K562 (cell line): ENCODE data around the gene CENPU. TPM values are rescaled to one million over a fixed set of nuclear protein-coding genes. Genes with fewer than 3 reads are reported as not detected.
"Not testable (repeated sequence)": the region's sequence is repeated elsewhere in the genome, so short reads cannot be mapped to it uniquely, and the experiment has no call there.

Experiments used
- ATAC-seq: fragments of 200-7000 bp; cut with Tn5 transposase; 3 replicates; pipeline ENCODE4 v1.9.1; 2020; ENCODE audit warnings: moderate library complexity
- BruUV-seq: library from RNA; stranded (reverse); fragments of 400-500 nt; replicated peaks from 2 replicates; lab custom pipeline; 2021; lab: Mats Ljungman, UMichigan
- CTCF ChIA-PET: fragments of 300-600 bp; formaldehyde crosslinking; extraction: SDS; loops from one replicate; lab custom pipeline; 2021; ENCODE audit warnings: low intra/inter-chr PET ratio; lab: Yijun Ruan, JAX
- POLR2A ChIA-PET: fragments of 300-600, 350-650 bp; sonication (Branson Sonifier 250); formaldehyde crosslinking; extraction: SDS; loops from one replicate; lab custom pipeline; 2021; ENCODE audit warnings: antibody characterized with exemption, inconsistent platforms; lab: Yijun Ruan, JAX
- DNase-seq, 4 experiments: peaks; one replicate each; pipeline versions ENCODE4 v3.0.0 to v3.0.0-alpha.2; 2011 to 2018; ENCODE audit warnings: low spot score in 3 of 4, mixed read lengths in 3 of 4; ENCODE audit errors: extremely low read depth in 1 of 4
- FAIRE-seq: peaks from 2 replicates; lab custom pipeline; 2011; peaks lifted over from hg19 to GRCh38; lab: Jason Lieb, UNC
- H2AFZ ChIP-seq: 2 replicates; pipeline ENCODE4 v1.6.0; 2011; ENCODE audit warnings: low read depth, low read length, control low read depth, inconsistent platforms
- H3K27ac ChIP-seq: fragments of 200-600 bp; 3 replicates; pipeline ENCODE4 v1.8.0; 2011; ENCODE audit warnings: low read depth, mild to moderate bottlenecking, control low read depth, inconsistent platforms, low read length, moderate library complexity, mixed read lengths; ENCODE audit errors: extremely low read depth
- H3K27me3 ChIP-seq, 2 experiments: fragments of 300-600 bp in 1 of 2; 2 replicates in 1 of 2; 3 replicates in 1 of 2; pipeline versions ENCODE4 v1.6.0 to v1.8.0; 2011; ENCODE audit warnings: inconsistent platforms in 2 of 2, low read length in 2 of 2, mild to moderate bottlenecking in 1 of 2, mixed read lengths in 1 of 2, moderate library complexity in 1 of 2; ENCODE audit not compliant: control insufficient read depth in 2 of 2, insufficient read depth in 2 of 2
- H3K36me3 ChIP-seq: fragments of 300-600 bp; 3 replicates; pipeline ENCODE4 v1.8.0; 2011; ENCODE audit warnings: mild to moderate bottlenecking, low read length, inconsistent platforms; ENCODE audit not compliant: control insufficient read depth, insufficient read depth
- H3K4me1 ChIP-seq, 2 experiments: fragments of 200-600 bp in 1 of 2; replicated peaks in 1 of 2; 2 replicates in 1 of 2; 3 replicates in 1 of 2; pipeline versions ENCODE4 v1.5.1 to v1.8.0; 2011; ENCODE audit warnings: inconsistent platforms in 2 of 2, low read length in 2 of 2, mild to moderate bottlenecking in 1 of 2, mixed read lengths in 1 of 2, moderate library complexity in 1 of 2; ENCODE audit not compliant: control insufficient read depth in 2 of 2, insufficient read depth in 2 of 2
- H3K4me2 ChIP-seq: 2 replicates; pipeline ENCODE4 v1.6.1; 2011; ENCODE audit warnings: low read length, control low read depth, inconsistent platforms, mixed read lengths; ENCODE audit not compliant: insufficient read depth
- H3K4me3 ChIP-seq: fragments of 200-600 bp; sonication (generic), shearing (Covaris generic); 2 replicates; pipeline ENCODE4 v1.5.1; 2016; ENCODE audit warnings: control low read depth, inconsistent platforms
- H3K79me2 ChIP-seq: fragments of 200-600 bp; 3 replicates; pipeline ENCODE4 v1.8.0; 2011; ENCODE audit warnings: low read length, inconsistent platforms; ENCODE audit not compliant: control insufficient read depth, insufficient read depth
- H3K9ac ChIP-seq, 2 experiments: 2 replicates each; pipeline versions ENCODE4 v1.6.0 to v1.6.1; 2011; ENCODE audit warnings: low read depth in 2 of 2, low read length in 2 of 2, control low read depth in 1 of 2, inconsistent platforms in 1 of 2, mild to moderate bottlenecking in 1 of 2, mixed read lengths in 1 of 2; ENCODE audit not compliant: insufficient read depth in 1 of 2
- H3K9me1 ChIP-seq: one replicate; pipeline ENCODE4 v1.6.0; 2011; ENCODE audit warnings: inconsistent platforms, mild to moderate bottlenecking, low read length, moderate library complexity; ENCODE audit not compliant: control insufficient read depth, insufficient read depth
- H3K9me3 ChIP-seq: replicated peaks from 2 replicates; pipeline ENCODE4 v1.5.1; 2011; ENCODE audit warnings: low read depth, low read length, inconsistent platforms; ENCODE audit not compliant: control insufficient read depth, insufficient read depth
- H4K20me1 ChIP-seq: replicated peaks from 2 replicates; pipeline ENCODE4 v1.6.1; 2011; ENCODE audit warnings: low read length, inconsistent platforms, mixed read lengths; ENCODE audit not compliant: control insufficient read depth, insufficient read depth
- BDP1 ChIP-seq: IDR thresholded peaks from 3 replicates; pipeline ENCODE4 v1.6.1; 2011; ENCODE audit not compliant: insufficient read length, insufficient read depth
- CBX2 ChIP-seq: fragments of 200-600 bp; sonication (generic); IDR thresholded peaks from one replicate; pipeline ENCODE4 v1.6.1; 2012; ENCODE audit warnings: mild to moderate bottlenecking, low read length, inconsistent platforms; ENCODE audit not compliant: insufficient read depth, poor library complexity, severe bottlenecking
- CBX3 ChIP-seq, 2 experiments: IDR thresholded peaks; 1 replicate in 1 of 2; 2 replicates in 1 of 2; pipeline ENCODE4 v1.6.1; 2012; ENCODE audit warnings: inconsistent platforms in 2 of 2, low read length in 2 of 2, borderline replicate concordance in 1 of 2, control low read depth in 1 of 2
- FOS ChIP-seq: IDR thresholded peaks from 3 replicates; pipeline ENCODE4 v1.6.1; 2011; ENCODE audit not compliant: insufficient read length; ENCODE audit errors: extremely low read depth
- PML ChIP-seq: IDR thresholded peaks from 2 replicates; pipeline ENCODE4 v1.6.1; 2012; ENCODE audit warnings: low read length, inconsistent platforms
- POLR2B ChIP-seq: fragments of 450-650 bp; IDR thresholded peaks from 2 replicates; pipeline ENCODE4 v1.6.1; 2018; ENCODE audit warnings: low read depth; ENCODE audit not compliant: partially characterized antibody
- STAT5B ChIP-seq: fragments of 250-450 bp; sonication (Bioruptor Pico); IDR thresholded peaks from 2 replicates; pipeline ENCODE4 v1.8.0; 2021; ENCODE audit warnings: mild to moderate bottlenecking, inconsistent platforms
- XRCC5 ChIP-seq: fragments of 200-400 bp; formaldehyde crosslinking; IDR thresholded peaks from 2 replicates; pipeline ENCODE4 v1.6.1; 2017; ENCODE audit warnings: low read depth, mild to moderate bottlenecking, low read length
- ZNF212 ChIP-seq: fragments of 450-650 bp; formaldehyde crosslinking; IDR thresholded peaks from 2 replicates; pipeline ENCODE4 v1.4.0; 2020; ENCODE audit warnings: mild to moderate bottlenecking
- ZNF75A ChIP-seq: fragments of 450-650 bp; formaldehyde crosslinking; IDR thresholded peaks from 2 replicates; pipeline ENCODE4 v1.4.0; 2020; ENCODE audit warnings: mild to moderate bottlenecking
- WGBS: fragments of 100-300 bp; shearing (Covaris generic); methylation state at CpG from one replicate; pipeline ENCODE4 v1.1.6; 2016; ENCODE audit warnings: low coverage, mixed read lengths; ENCODE audit not compliant: insufficient coverage; ENCODE audit errors: missing lambda C conversion rate; 5-methylcytosine and 5-hydroxymethylcytosine counted together
- in situ Hi-C: fragments of 300-500 bp; cut with MboI; formaldehyde crosslinking; loops from 4 replicates; pipeline ENCODE4 v1.15.0; 2018; ENCODE audit warnings: inconsistent platforms, mixed read lengths
- intact Hi-C: fragments of 100-400 bp; cut with micrococcal nuclease; formaldehyde crosslinking; loops from 2 replicates; pipeline ENCODE4 v1.14.2; 2022
- polyA plus RNA-seq, 8 experiments: library from polyadenylated mRNA; depleted of rRNA in 4 of 8; stranded (reverse) in 5 of 8; unstranded in 3 of 8; fragments of >200 nt; fragmentation: Nextera tagmentation in 2 of 8; fragmentation: Illumina TruSeq in 1 of 8; extraction: Ambion mirVana in 2 of 8; extraction: Trizol in 1 of 8; gene quantifications; 2 replicates each; pipeline versions ENCODE4 v1.2.1 to v1.2.3, GENCODE V29; 2011 to 2014; ENCODE audit warnings: inconsistent platforms in 1 of 8, missing spikeins in 1 of 8
- total RNA-seq, 7 experiments: library from RNA; depleted of rRNA in 6 of 7; stranded (reverse); fragments of >200 nt in 6 of 7; fragmentation: Illumina TruSeq in 2 of 7; extraction: Trizol in 2 of 7; gene quantifications; 2 replicates each; pipeline versions ENCODE4 v1.2.1 to v1.2.3, GENCODE V29; 2011 to 2021; ENCODE audit warnings: low replicate concordance in 1 of 7
- TF ChIP-seq, protein P1 (sequence below): sonication (generic); formaldehyde crosslinking; IDR thresholded peaks from 2 replicates; pipeline ENCODE4 v1.8.0; 2022; ENCODE audit warnings: missing genetic modification reagents, mild to moderate bottlenecking, borderline replicate concordance
- TF ChIP-seq, protein P2 (sequence below), 3 experiments: fragments of 200-800 bp in 1 of 3; sonication (Bioruptor generic) in 1 of 3; sonication (generic) in 1 of 3; formaldehyde crosslinking in 1 of 3; IDR thresholded peaks; 2 replicates each; pipeline versions ENCODE4 v1.6.1 to v1.8.0; 2016 to 2022; ENCODE audit warnings: mild to moderate bottlenecking in 2 of 3, missing compliant biosample characterization in 2 of 3, missing genetic modification characterization in 2 of 3, missing genetic modification reagents in 1 of 3
- TF ChIP-seq, protein P3 (sequence below): fragments of 250-450 bp; sonication (Bioruptor Pico); IDR thresholded peaks from 2 replicates; pipeline ENCODE4 v1.5.0; 2021

CENPU gene
- total and polyA plus RNA-seq, 9 of the 15 experiments (the other 6 are each of a cell fraction or from before 2014, with no cell fraction given), result 39.4 to 98.7 (median 84.3) TPM

DNA sequence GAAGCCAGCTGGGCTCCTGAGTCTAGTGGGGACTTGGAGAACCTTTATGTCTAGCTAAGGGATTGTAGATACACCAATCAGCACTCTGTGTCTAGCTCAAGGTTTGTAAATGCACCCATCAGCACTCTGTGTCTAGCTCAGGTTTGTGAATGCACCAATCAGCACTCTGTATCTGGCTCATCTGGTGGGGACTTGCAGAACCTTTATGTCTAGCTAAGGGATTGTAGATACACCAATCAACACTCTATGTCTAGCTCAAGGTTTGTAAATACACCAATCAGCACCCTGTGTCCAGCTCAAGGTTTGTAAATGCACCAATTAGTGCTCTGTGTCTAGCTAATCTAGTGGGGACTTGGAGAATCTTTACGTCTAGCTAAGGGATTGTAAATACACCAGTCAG is 7.8 kb upstream of the CENPU start:
- FAIRE-seq, H3K4me2 ChIP-seq, H2AFZ ChIP-seq, ATAC-seq, H3K79me2 ChIP-seq, BruUV-seq, H3K9me3 ChIP-seq, H3K4me1 ChIP-seq, H3K27me3 ChIP-seq, H3K4me3 ChIP-seq, H3K36me3 ChIP-seq, DNase-seq, H3K9ac ChIP-seq, H3K9me1 ChIP-seq, CTCF ChIA-PET, intact Hi-C loops, H3K27ac ChIP-seq, H4K20me1 ChIP-seq: not testable (repeated sequence)
- POLR2A ChIA-PET, result interaction anchor here (1.2 kb wide), 1 partner anchor 10 kb away, joined by 4 read pairs; no protein-coding TSS in a partner anchor
- in situ Hi-C loops, result loop anchor here (10.0 kb wide), 1 partner anchor 233 kb away; no protein-coding TSS in a partner anchor
- WGBS, result 64% methylated on average over 1 of the region's 1 CpG

DNA sequence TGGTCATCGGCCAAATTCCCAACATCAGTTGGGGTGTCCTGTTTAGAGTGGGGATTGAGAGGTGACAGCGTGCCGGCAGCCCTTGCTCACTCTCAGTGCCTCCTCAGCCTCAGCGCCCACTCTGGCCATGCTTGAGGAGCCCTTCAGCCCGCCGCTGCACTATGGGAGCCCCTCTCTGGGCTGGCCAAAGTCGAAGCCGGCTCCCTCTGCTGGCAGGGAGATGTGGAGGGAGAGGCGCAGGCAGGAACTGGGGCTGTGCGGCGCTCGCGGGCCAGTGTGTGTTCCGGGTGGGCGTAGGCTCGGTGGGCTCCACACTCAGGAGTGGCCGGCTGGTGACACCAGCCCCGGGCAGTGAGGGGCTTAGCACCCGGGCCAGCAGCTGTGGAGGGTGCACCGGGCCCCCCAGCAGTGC is 7.1 kb upstream of the CENPU start:
- H3K4me2 ChIP-seq, result no peak overlapping the region
- no peak overlapping the region for H3K9ac ChIP-seq
- no peak for FAIRE-seq
- no peaks in the 10 kb centered on the region for H3K27me3 ChIP-seq
- no TSS peak for BruUV-seq
- H3K36me3 ChIP-seq, result no peaks in the 10 kb centered on the region
- ATAC-seq, result no peak
- H3K27ac ChIP-seq, result no peak overlapping the region
- H3K4me3 ChIP-seq, result no peak overlapping the region
- H2AFZ ChIP-seq, result no peak overlapping the region
- no peaks in the 10 kb centered on the region for H4K20me1 ChIP-seq
- no peaks in the 10 kb centered on the region for H3K9me1 ChIP-seq
- peaks cover 2% of the 10 kb centered on the region; the same call in 1 of the 2 replicates for H3K9me3 ChIP-seq
- ChIA-PET POLR2A (no interaction called here), CTCF (no interaction called here)
- intact Hi-C loops, result no loop called here
- no peak for DNase-seq
- WGBS, result 75% methylated on average over 18 of the region's 20 CpGs
- no peaks in the 10 kb centered on the region for H3K79me2 ChIP-seq
- in situ Hi-C loops, result loop anchor here (10.0 kb wide), 1 partner anchor 234 kb away; no protein-coding TSS in a partner anchor
- peaks cover 2 to 4% of the 10 kb centered on the region in 2 experiments; a peak in 3 of 5 replicates for H3K4me1 ChIP-seq
- TF ChIP-seq CBX3 (IDR thresholded peaks at IDR 0.05; ENCODE audit: borderline replicate concordance in 1 of 2, low read length in 2 of 2) (0 out of 3 replicates have a peak, but pooled peaks of 1 of the 2 experiments have one; percentile 35), ZNF212 (CRISPR knock-in tag) (no peak), POLR2B (no peak), ZNF75A (CRISPR knock-in tag) (no peak), FOS (no peak), CBX2 (no peak), PML (no peak), BDP1 (no peak), STAT5B (CRISPR knock-in tag) (no peak), XRCC5 (no peak)
- TF ChIP-seq, protein P1, sequence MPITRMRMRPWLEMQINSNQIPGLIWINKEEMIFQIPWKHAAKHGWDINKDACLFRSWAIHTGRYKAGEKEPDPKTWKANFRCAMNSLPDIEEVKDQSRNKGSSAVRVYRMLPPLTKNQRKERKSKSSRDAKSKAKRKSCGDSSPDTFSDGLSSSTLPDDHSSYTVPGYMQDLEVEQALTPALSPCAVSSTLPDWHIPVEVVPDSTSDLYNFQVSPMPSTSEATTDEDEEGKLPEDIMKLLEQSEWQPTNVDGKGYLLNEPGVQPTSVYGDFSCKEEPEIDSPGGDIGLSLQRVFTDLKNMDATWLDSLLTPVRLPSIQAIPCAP (CRISPR knock-in tag), result no peak
- TF ChIP-seq, protein P2, sequence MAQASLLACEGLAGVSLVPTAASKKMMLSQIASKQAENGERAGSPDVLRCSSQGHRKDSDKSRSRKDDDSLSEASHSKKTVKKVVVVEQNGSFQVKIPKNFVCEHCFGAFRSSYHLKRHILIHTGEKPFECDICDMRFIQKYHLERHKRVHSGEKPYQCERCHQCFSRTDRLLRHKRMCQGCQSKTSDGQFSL (CRISPR knock-in tag; IDR thresholded peaks at IDR 0.05), result no peak
- TF ChIP-seq, protein P2 (tag; IDR thresholded peaks at IDR 0.05), result no peak
- TF ChIP-seq, protein P3, sequence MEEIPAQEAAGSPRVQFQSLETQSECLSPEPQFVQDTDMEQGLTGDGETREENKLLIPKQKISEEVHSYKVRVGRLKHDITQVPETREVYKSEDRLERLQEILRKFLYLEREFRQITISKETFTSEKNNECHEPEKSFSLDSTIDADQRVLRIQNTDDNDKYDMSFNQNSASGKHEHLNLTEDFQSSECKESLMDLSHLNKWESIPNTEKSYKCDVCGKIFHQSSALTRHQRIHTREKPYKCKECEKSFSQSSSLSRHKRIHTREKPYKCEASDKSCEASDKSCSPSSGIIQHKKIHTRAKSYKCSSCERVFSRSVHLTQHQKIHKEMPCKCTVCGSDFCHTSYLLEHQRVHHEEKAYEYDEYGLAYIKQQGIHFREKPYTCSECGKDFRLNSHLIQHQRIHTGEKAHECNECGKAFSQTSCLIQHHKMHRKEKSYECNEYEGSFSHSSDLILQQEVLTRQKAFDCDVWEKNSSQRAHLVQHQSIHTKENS (CRISPR knock-in tag), result no peak
